GM12878 (cell line): ENCODE results near the gene ABCC4. TPM values are rescaled to one million over a fixed set of nuclear protein-coding genes. Genes with fewer than 3 reads are reported as not detected.

Experiments used
- ASH2L ChIP-seq: fragments of 300-600, 200-600 bp; sonication (generic); IDR thresholded peaks from 2 replicates; pipeline ENCODE4 v1.6.1; 2017; ENCODE audit warnings: low read depth, mild to moderate bottlenecking, borderline replicate concordance
- ATF3 ChIP-seq: IDR thresholded peaks from 2 replicates; pipeline ENCODE4 v1.6.1; 2011; ENCODE audit warnings: low read depth, mild to moderate bottlenecking, low read length, moderate library complexity, borderline replicate concordance; ENCODE audit errors: extremely low read depth
- BCLAF1 ChIP-seq: fragments of 450-650 bp; IDR thresholded peaks from 2 replicates; pipeline ENCODE4 v1.6.1; 2017; ENCODE audit warnings: antibody characterized with exemption, mild to moderate bottlenecking, moderate library complexity
- CHD1 ChIP-seq: IDR thresholded peaks from 2 replicates; pipeline ENCODE4 v1.6.1; 2012; ENCODE audit warnings: low read depth, low read length, improper control_type of control experiment
- CTCF ChIP-seq, 3 experiments: IDR thresholded peaks in 2 of 3; conservative IDR thresholded peaks in 1 of 3; 2 replicates each; pipeline ENCODE4 v1.5.1; 2011; ENCODE audit warnings: low read depth in 3 of 3, low read length in 3 of 3, mild to moderate bottlenecking in 3 of 3, control low read depth in 2 of 3, moderate library complexity in 2 of 3, inconsistent platforms in 1 of 3, mixed read lengths in 1 of 3; ENCODE audit not compliant: control insufficient read depth in 2 of 3, insufficient read depth in 1 of 3; ENCODE audit errors: extremely low read depth in 1 of 3
- E4F1 ChIP-seq: fragments of 450-650 bp; IDR thresholded peaks from 2 replicates; pipeline ENCODE4 v1.6.1; 2018; ENCODE audit warnings: borderline replicate concordance, mild to moderate bottlenecking; ENCODE audit not compliant: partially characterized antibody
- EED ChIP-seq: sonication (generic); IDR thresholded peaks from 2 replicates; pipeline ENCODE4 v1.6.1; 2016; ENCODE audit warnings: antibody characterized with exemption, low read depth
- EGR1 ChIP-seq, 2 experiments: IDR thresholded peaks; 1 replicate in 1 of 2; 2 replicates in 1 of 2; pipeline ENCODE4 v1.6.1; 2011 to 2012; ENCODE audit warnings: low read depth in 2 of 2, low read length in 2 of 2, borderline replicate concordance in 1 of 2, mild to moderate bottlenecking in 1 of 2, moderate library complexity in 1 of 2
- FOS ChIP-seq: IDR thresholded peaks from 3 replicates; pipeline ENCODE4 v1.6.1; 2011; ENCODE audit warnings: borderline replicate concordance; ENCODE audit not compliant: insufficient read length; ENCODE audit errors: extremely low read depth
- KDM1A ChIP-seq: fragments of 200-600 bp; sonication (generic); IDR thresholded peaks from 2 replicates; pipeline ENCODE4 v1.6.1; 2016; ENCODE audit warnings: borderline replicate concordance
- MXI1 ChIP-seq: fragments of 150-350 bp; IDR thresholded peaks from 2 replicates; pipeline ENCODE4 v1.6.1; 2011; ENCODE audit warnings: low read depth, mild to moderate bottlenecking, inconsistent platforms, low read length, improper control_type of control experiment
- ZNF217 ChIP-seq: fragments of 450-650 bp; IDR thresholded peaks from 2 replicates; pipeline ENCODE4 v1.6.1; 2017; ENCODE audit warnings: antibody characterized with exemption, mild to moderate bottlenecking
- polyA plus RNA-seq, 11 experiments: library from polyadenylated mRNA; depleted of rRNA in 4 of 11; unstranded in 6 of 11; stranded (reverse) in 5 of 11; fragments of >200 nt; fragmentation: Nextera tagmentation in 4 of 11; fragmentation: Illumina TruSeq in 1 of 11; extraction: Ambion mirVana in 4 of 11; extraction: Trizol in 1 of 11; gene quantifications; 1 replicate in 1 of 11; 2 replicates in 10 of 11; pipeline versions ENCODE4 v1.2.1 to v1.2.3, GENCODE V29; 2011 to 2016; ENCODE audit warnings: inconsistent platforms in 2 of 11, missing spikeins in 2 of 11, low read depth in 1 of 11
- total RNA-seq, 4 experiments: library from RNA; depleted of rRNA in 3 of 4; stranded (reverse); fragments of >200 nt in 3 of 4; fragmentation: Illumina TruSeq in 1 of 4; extraction: Trizol in 1 of 4; gene quantifications; 2 replicates each; pipeline versions ENCODE4 v1.2.1 to v1.2.3, GENCODE V29; 2013 to 2021
- TF ChIP-seq, protein P1 (sequence below): IDR thresholded peaks from 2 replicates; pipeline ENCODE4 v1.6.1; 2011; ENCODE audit warnings: borderline replicate concordance, low read depth, mild to moderate bottlenecking, moderate library complexity, low read length; ENCODE audit not compliant: insufficient read depth, poor library complexity, severe bottlenecking
- TF ChIP-seq, protein P2 (sequence below): IDR thresholded peaks from 2 replicates; pipeline ENCODE4 v1.6.1; 2012; ENCODE audit warnings: low read depth, low read length, improper control_type of control experiment
- TF ChIP-seq, protein P3 (sequence below): fragments of 450-650 bp; conservative IDR thresholded peaks from 2 replicates; pipeline ENCODE4 v1.6.1; 2017; ENCODE audit warnings: mild to moderate bottlenecking, moderate library complexity

Gene ABCC4
- total and polyA plus RNA-seq, 10 of the 15 experiments (the other 5 are each of a cell fraction or from before 2014, with no cell fraction given), result 7.2 to 44.4 (median 24.1) TPM

DNA sequence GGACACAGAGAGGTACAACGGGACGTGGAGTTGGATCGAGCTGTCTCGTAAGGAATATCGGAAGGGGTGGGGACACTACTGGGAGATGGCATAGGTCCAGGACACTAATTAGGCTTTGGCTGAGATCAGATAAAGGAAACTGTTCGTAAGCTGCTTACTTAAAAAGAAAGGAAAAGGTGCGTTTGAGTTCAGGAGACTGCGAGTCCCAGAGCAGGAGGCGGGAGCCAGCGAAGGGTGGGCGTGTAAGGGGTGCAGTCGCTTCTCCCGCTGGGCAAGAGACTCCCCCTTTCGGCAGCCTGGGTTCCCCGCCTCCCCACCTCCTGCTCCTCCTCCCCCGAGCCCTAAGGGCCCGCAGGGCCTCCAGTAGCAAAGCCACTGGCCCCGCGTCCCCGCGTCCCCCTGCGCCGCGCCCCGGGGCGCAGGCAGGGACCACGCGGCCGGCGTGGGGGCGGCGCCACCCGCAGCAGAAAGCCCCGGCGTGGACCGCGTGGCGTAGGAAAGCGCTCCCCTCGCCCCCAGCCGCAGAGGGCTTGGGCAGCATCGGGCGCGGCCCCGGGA is 547 bp downstream of the ABCC4 start (continued):
- no peak for TF ChIP-seq BCLAF1
- TF ChIP-seq CHD1, result no peak
- TF ChIP-seq ASH2L, result no peak
- TF ChIP-seq EGR1 (IDR thresholded peaks at IDR 0.05; ENCODE audit: borderline replicate concordance in 1 of 2, low read depth in 2 of 2, low read length in 2 of 2), result peak in 1 of 2 experiments; percentile 63; a peak in 1 of 3 replicates
- no peak for TF ChIP-seq FOS
- TF ChIP-seq ZNF217, result no peak
- TF ChIP-seq ATF3, result no peak
- TF ChIP-seq EED, result 0 out of 2 replicates have a peak, but pooled peaks have one; percentile 14
- TF ChIP-seq MXI1, result peak; percentile 37; the same call in 1 of the 2 replicates
- TF ChIP-seq E4F1, result no peak
- peak; percentile 26 to 45 (median 36); a peak in 3 of 6 replicates for TF ChIP-seq CTCF (IDR thresholded peaks at IDR 0.05 in 2 of 3, conservative IDR thresholded peaks at IDR 0.05 in 1 of 3; ENCODE audit: control insufficient read depth in 2 of 3, extremely low read depth in 1 of 3, insufficient read depth in 1 of 3, low read depth in 3 of 3, low read length in 3 of 3)
- TF ChIP-seq KDM1A, result no peak
- TF ChIP-seq, protein P1, sequence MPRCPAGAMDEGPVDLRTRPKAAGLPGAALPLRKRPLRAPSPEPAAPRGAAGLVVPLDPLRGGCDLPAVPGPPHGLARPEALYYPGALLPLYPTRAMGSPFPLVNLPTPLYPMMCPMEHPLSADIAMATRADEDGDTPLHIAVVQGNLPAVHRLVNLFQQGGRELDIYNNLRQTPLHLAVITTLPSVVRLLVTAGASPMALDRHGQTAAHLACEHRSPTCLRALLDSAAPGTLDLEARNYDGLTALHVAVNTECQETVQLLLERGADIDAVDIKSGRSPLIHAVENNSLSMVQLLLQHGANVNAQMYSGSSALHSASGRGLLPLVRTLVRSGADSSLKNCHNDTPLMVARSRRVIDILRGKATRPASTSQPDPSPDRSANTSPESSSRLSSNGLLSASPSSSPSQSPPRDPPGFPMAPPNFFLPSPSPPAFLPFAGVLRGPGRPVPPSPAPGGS, result no peak
- TF ChIP-seq, protein P2, sequence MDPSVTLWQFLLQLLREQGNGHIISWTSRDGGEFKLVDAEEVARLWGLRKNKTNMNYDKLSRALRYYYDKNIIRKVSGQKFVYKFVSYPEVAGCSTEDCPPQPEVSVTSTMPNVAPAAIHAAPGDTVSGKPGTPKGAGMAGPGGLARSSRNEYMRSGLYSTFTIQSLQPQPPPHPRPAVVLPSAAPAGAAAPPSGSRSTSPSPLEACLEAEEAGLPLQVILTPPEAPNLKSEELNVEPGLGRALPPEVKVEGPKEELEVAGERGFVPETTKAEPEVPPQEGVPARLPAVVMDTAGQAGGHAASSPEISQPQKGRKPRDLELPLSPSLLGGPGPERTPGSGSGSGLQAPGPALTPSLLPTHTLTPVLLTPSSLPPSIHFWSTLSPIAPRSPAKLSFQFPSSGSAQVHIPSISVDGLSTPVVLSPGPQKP, result no peak
- TF ChIP-seq, protein P3, sequence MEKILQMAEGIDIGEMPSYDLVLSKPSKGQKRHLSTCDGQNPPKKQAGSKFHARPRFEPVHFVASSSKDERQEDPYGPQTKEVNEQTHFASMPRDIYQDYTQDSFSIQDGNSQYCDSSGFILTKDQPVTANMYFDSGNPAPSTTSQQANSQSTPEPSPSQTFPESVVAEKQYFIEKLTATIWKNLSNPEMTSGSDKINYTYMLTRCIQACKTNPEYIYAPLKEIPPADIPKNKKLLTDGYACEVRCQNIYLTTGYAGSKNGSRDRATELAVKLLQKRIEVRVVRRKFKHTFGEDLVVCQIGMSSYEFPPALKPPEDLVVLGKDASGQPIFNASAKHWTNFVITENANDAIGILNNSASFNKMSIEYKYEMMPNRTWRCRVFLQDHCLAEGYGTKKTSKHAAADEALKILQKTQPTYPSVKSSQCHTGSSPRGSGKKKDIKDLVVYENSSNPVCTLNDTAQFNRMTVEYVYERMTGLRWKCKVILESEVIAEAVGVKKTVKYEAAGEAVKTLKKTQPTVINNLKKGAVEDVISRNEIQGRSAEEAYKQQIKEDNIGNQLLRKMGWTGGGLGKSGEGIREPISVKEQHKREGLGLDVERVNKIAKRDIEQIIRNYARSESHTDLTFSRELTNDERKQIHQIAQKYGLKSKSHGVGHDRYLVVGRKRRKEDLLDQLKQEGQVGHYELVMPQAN, result peak; percentile 83; the same call in 1 of the 2 replicates
